Fibroblast of villous mesenchyme (primary cell): ENCODE results near the gene DNAH2. TPM values are rescaled to one million over a fixed set of nuclear protein-coding genes. Genes with fewer than 3 reads are reported as not detected.

Source experiments
- DNase-seq: peaks from one replicate; pipeline ENCODE4 v3.0.0-alpha.2; 2010; ENCODE audit warnings: low read depth
- H3K4me3 ChIP-seq: 2 replicates; pipeline ENCODE4 v1.5.1; 2011; ENCODE audit warnings: low read depth, mild to moderate bottlenecking, low read length
- CTCF ChIP-seq: IDR thresholded peaks from 2 replicates; pipeline ENCODE4 v1.5.1; 2012; ENCODE audit warnings: low read depth, mild to moderate bottlenecking, low read length; ENCODE audit not compliant: insufficient read depth
- total RNA-seq: library from RNA; depleted of rRNA; stranded (reverse); fragments of >200 nt; gene quantifications from 2 replicates; pipeline ENCODE4 v1.2.3, GENCODE V29; 2012

The DNAH2 gene
- total RNA-seq, 1 donor: 0.43 TPM

GRCh38 chr17:7854078-7854777 is 136.7 kb downstream of the DNAH2 start:
- no peak for DNase-seq
- TF ChIP-seq CTCF: no peak
- H3K4me3 ChIP-seq: peak overlapping the region; percentile 82

GRCh38 chr17:7854851-7855659 is 137.5 kb downstream of the DNAH2 start, which contains the start of gene TMEM88:
TMEM88 (plus strand) TSS chr17:7855066; CDS start chr17:7855075, 9 bp downstream.
- DNase-seq: no peak
- peak within 1 kb of the TSS; percentile 82 for H3K4me3 ChIP-seq

GRCh38 chr17:7855660-7856010 is 138.1 kb downstream of the DNAH2 start:
- no peak for DNase-seq
- peak overlapping the region; percentile 82 for H3K4me3 ChIP-seq
- TF ChIP-seq CTCF: no peak

More at GRCh38 chr17:7854851-7855659, 137.5 kb downstream of the DNAH2 start, which contains the start of gene TMEM88:
- TF ChIP-seq CTCF: no peak

- peak overlapping the region; percentile 82 for H3K4me3 ChIP-seq
- peak; percentile 54 for DNase-seq
- TF ChIP-seq CTCF: no peak
Measured at GRCh38 chr17:7856011-7856810, 138.7 kb downstream of the DNAH2 start.

- DNase-seq: peak; percentile 100
- TF ChIP-seq CTCF: peak; percentile 32
- H3K4me3 ChIP-seq: peak within 1 kb of the TSS; percentile 82
Measured at GRCh38 chr17:7856811-7857712, 139.5 kb downstream of the DNAH2 start, which contains the start of gene NAA38. NAA38 (minus strand) TSS chr17:7857559; CDS start chr17:7857463, 96 bp downstream.
